ENCODE results near the gene SMDT1.
"Not testable (repeated sequence)": the region's sequence is repeated elsewhere in the genome, so short reads cannot be mapped to it uniquely, and the experiment has no call there.

The SMDT1 gene

GRCh38 chr22:42116848-42117424, 37.4 kb downstream of the SMDT1 start:
- Histone ChIP-seq H3K9ac (ENCODE audit: low read length) (no peak overlapping the region), H3K4me3 (ENCODE audit: low read depth, low read length) (no peak overlapping the region), H3K4me1 (ENCODE audit: control insufficient read depth, insufficient read depth, low read length) (peaks cover 11% of the 10 kb centered on the region; the same call in 1 of the 2 replicates), H3K36me3 (ENCODE audit: control insufficient read depth, insufficient read depth, low read length) (no peaks in the 10 kb centered on the region), H3K27me3 (ENCODE audit: control insufficient read depth, insufficient read depth, low read length) (no peaks in the 10 kb centered on the region; the same call in 1 of the 2 replicates), H3K27ac (ENCODE audit: low read depth, low read length) (no peak overlapping the region), H3K9me3 (ENCODE audit: control insufficient read depth, insufficient read depth, low read depth, low read length) (peaks cover 25% of the 10 kb centered on the region)

GRCh38 chr22:42120231-42121021, 40.9 kb downstream of the SMDT1 start:
- H3K9ac ChIP-seq (ENCODE audit: low read length); H3K4me3 ChIP-seq (ENCODE audit: low read depth, low read length); H3K36me3 ChIP-seq (ENCODE audit: control insufficient read depth, insufficient read depth, low read length); H3K4me1 ChIP-seq (ENCODE audit: control insufficient read depth, insufficient read depth, low read length); H3K9me3 ChIP-seq (ENCODE audit: control insufficient read depth, insufficient read depth, low read depth, low read length); H3K27me3 ChIP-seq (ENCODE audit: control insufficient read depth, insufficient read depth, low read length); H3K27ac ChIP-seq (ENCODE audit: low read depth, low read length): not testable (repeated sequence)

GRCh38 chr22:42123529-42123928, 44.0 kb downstream of the SMDT1 start:
- not testable (repeated sequence) for H3K27ac ChIP-seq (ENCODE audit: low read depth, low read length); H3K27me3 ChIP-seq (ENCODE audit: control insufficient read depth, insufficient read depth, low read length); H3K36me3 ChIP-seq (ENCODE audit: control insufficient read depth, insufficient read depth, low read length); H3K9ac ChIP-seq (ENCODE audit: low read length); H3K4me3 ChIP-seq (ENCODE audit: low read depth, low read length); H3K9me3 ChIP-seq (ENCODE audit: control insufficient read depth, insufficient read depth, low read depth, low read length); H3K4me1 ChIP-seq (ENCODE audit: control insufficient read depth, insufficient read depth, low read length)

- Histone ChIP-seq H3K27ac (ENCODE audit: low read depth, low read length) (no peak overlapping the region), H3K9me3 (ENCODE audit: control insufficient read depth, insufficient read depth, low read depth, low read length) (no peaks in the 10 kb centered on the region), H3K9ac (ENCODE audit: low read length) (no peak overlapping the region), H3K36me3 (ENCODE audit: control insufficient read depth, insufficient read depth, low read length) (no peaks in the 10 kb centered on the region), H3K4me3 (ENCODE audit: low read depth, low read length) (no peak overlapping the region), H3K27me3 (ENCODE audit: control insufficient read depth, insufficient read depth, low read length) (no peaks in the 10 kb centered on the region), H3K4me1 (ENCODE audit: control insufficient read depth, insufficient read depth, low read length) (no peaks in the 10 kb centered on the region)
Observed at GRCh38 chr22:42127606-42128005, 48.1 kb downstream of the SMDT1 start.

GRCh38 chr22:42128007-42128406, 48.5 kb downstream of the SMDT1 start:
- not testable (repeated sequence) for H3K9ac ChIP-seq (ENCODE audit: low read length); H3K9me3 ChIP-seq (ENCODE audit: control insufficient read depth, insufficient read depth, low read depth, low read length); H3K36me3 ChIP-seq (ENCODE audit: control insufficient read depth, insufficient read depth, low read length); H3K4me1 ChIP-seq (ENCODE audit: control insufficient read depth, insufficient read depth, low read length); H3K27ac ChIP-seq (ENCODE audit: low read depth, low read length); H3K4me3 ChIP-seq (ENCODE audit: low read depth, low read length); H3K27me3 ChIP-seq (ENCODE audit: control insufficient read depth, insufficient read depth, low read length)

- H3K36me3 ChIP-seq (ENCODE audit: control insufficient read depth, insufficient read depth, low read length); H3K4me3 ChIP-seq (ENCODE audit: low read depth, low read length); H3K27me3 ChIP-seq (ENCODE audit: control insufficient read depth, insufficient read depth, low read length); H3K9ac ChIP-seq (ENCODE audit: low read length); H3K9me3 ChIP-seq (ENCODE audit: control insufficient read depth, insufficient read depth, low read depth, low read length); H3K27ac ChIP-seq (ENCODE audit: low read depth, low read length); H3K4me1 ChIP-seq (ENCODE audit: control insufficient read depth, insufficient read depth, low read length): not testable (repeated sequence)
Observed at GRCh38 chr22:42128776-42129694, 49.5 kb downstream of the SMDT1 start.

- H3K4me3 ChIP-seq (ENCODE audit: low read depth, low read length); H3K9me3 ChIP-seq (ENCODE audit: control insufficient read depth, insufficient read depth, low read depth, low read length); H3K36me3 ChIP-seq (ENCODE audit: control insufficient read depth, insufficient read depth, low read length); H3K27ac ChIP-seq (ENCODE audit: low read depth, low read length); H3K27me3 ChIP-seq (ENCODE audit: control insufficient read depth, insufficient read depth, low read length); H3K4me1 ChIP-seq (ENCODE audit: control insufficient read depth, insufficient read depth, low read length); H3K9ac ChIP-seq (ENCODE audit: low read length): not testable (repeated sequence)
Observed at GRCh38 chr22:42130182-42130581, 50.7 kb downstream of the SMDT1 start.

GRCh38 chr22:42130639-42131431, 51.3 kb downstream of the SMDT1 start, which contains the start of gene CYP2D6:
CYP2D6 (minus strand) TSS chr22:42130810; CDS start chr22:42130791, 19 bp downstream.
- H3K4me3 ChIP-seq (ENCODE audit: low read depth, low read length); H3K27me3 ChIP-seq (ENCODE audit: control insufficient read depth, insufficient read depth, low read length); H3K27ac ChIP-seq (ENCODE audit: low read depth, low read length); H3K9ac ChIP-seq (ENCODE audit: low read length); H3K36me3 ChIP-seq (ENCODE audit: control insufficient read depth, insufficient read depth, low read length); H3K9me3 ChIP-seq (ENCODE audit: control insufficient read depth, insufficient read depth, low read depth, low read length); H3K4me1 ChIP-seq (ENCODE audit: control insufficient read depth, insufficient read depth, low read length): not testable (repeated sequence)

- Histone ChIP-seq H3K4me1 (ENCODE audit: control insufficient read depth, insufficient read depth, low read length) (no peaks in the 10 kb centered on the region), H3K27me3 (ENCODE audit: control insufficient read depth, insufficient read depth, low read length) (no peaks in the 10 kb centered on the region), H3K36me3 (ENCODE audit: control insufficient read depth, insufficient read depth, low read length) (no peaks in the 10 kb centered on the region), H3K9me3 (ENCODE audit: control insufficient read depth, insufficient read depth, low read depth, low read length) (no peaks in the 10 kb centered on the region), H3K4me3 (ENCODE audit: low read depth, low read length) (no peak overlapping the region), H3K9ac (ENCODE audit: low read length) (no peak overlapping the region), H3K27ac (ENCODE audit: low read depth, low read length) (no peak overlapping the region)
Observed at GRCh38 chr22:42131562-42131961, 52.1 kb downstream of the SMDT1 start.

GRCh38 chr22:42132457-42132856, 53.0 kb downstream of the SMDT1 start:
- Histone ChIP-seq H3K27me3 (ENCODE audit: control insufficient read depth, insufficient read depth, low read length) (no peaks in the 10 kb centered on the region), H3K4me1 (ENCODE audit: control insufficient read depth, insufficient read depth, low read length) (no peaks in the 10 kb centered on the region), H3K9ac (ENCODE audit: low read length) (no peak overlapping the region), H3K4me3 (ENCODE audit: low read depth, low read length) (no peak overlapping the region), H3K36me3 (ENCODE audit: control insufficient read depth, insufficient read depth, low read length) (no peaks in the 10 kb centered on the region), H3K9me3 (ENCODE audit: control insufficient read depth, insufficient read depth, low read depth, low read length) (no peaks in the 10 kb centered on the region), H3K27ac (ENCODE audit: low read depth, low read length) (no peak overlapping the region)

All from HUES6 (cell line).